ENCODE data around the gene CNTNAP3.
"Not testable (repeated sequence)": the region's sequence is repeated elsewhere in the genome, so short reads cannot be mapped to it uniquely, and the experiment has no call there.

CNTNAP3 gene

GRCh38 chr9:39073537-39073936, 214.4 kb downstream of the CNTNAP3 start:
- in situ Hi-C loops (cut with MboI; ENCODE audit: low sequenced_read_pairs) = not testable (repeated sequence)

GRCh38 chr9:39067683-39068082, 220.3 kb downstream of the CNTNAP3 start:
- in situ Hi-C loops (cut with MboI; ENCODE audit: low sequenced_read_pairs) = not testable (repeated sequence)

GRCh38 chr9:39062966-39063365, 225.0 kb downstream of the CNTNAP3 start:
- in situ Hi-C loops (cut with MboI; ENCODE audit: low sequenced_read_pairs) = not testable (repeated sequence)

- in situ Hi-C loops (cut with MboI; ENCODE audit: low sequenced_read_pairs) = not testable (repeated sequence)
These were observed 233.5 kb downstream of the CNTNAP3 start for GRCh38 chr9:39054453-39054852.

GRCh38 chr9:39046833-39047232, 241.1 kb downstream of the CNTNAP3 start:
- in situ Hi-C loops (cut with MboI; ENCODE audit: low sequenced_read_pairs) = not testable (repeated sequence)

GRCh38 chr9:39042352-39042803, 245.6 kb downstream of the CNTNAP3 start:
- in situ Hi-C loops (cut with MboI; ENCODE audit: low sequenced_read_pairs) = not testable (repeated sequence)

GRCh38 chr9:39041774-39042173, 246.2 kb downstream of the CNTNAP3 start:
- in situ Hi-C loops (cut with MboI; ENCODE audit: low sequenced_read_pairs) = not testable (repeated sequence)

- in situ Hi-C loops (cut with MboI; ENCODE audit: low sequenced_read_pairs) = not testable (repeated sequence)
These were observed 248.8 kb downstream of the CNTNAP3 start for GRCh38 chr9:39039148-39039547.

GRCh38 chr9:39038221-39038620, 249.7 kb downstream of the CNTNAP3 start:
- in situ Hi-C loops (cut with MboI; ENCODE audit: low sequenced_read_pairs) = not testable (repeated sequence)

- in situ Hi-C loops (cut with MboI; ENCODE audit: low sequenced_read_pairs) = not testable (repeated sequence)
These were observed 254.1 kb downstream of the CNTNAP3 start for GRCh38 chr9:39033849-39034248.

- in situ Hi-C loops (cut with MboI; ENCODE audit: low sequenced_read_pairs) = not testable (repeated sequence)
These were observed 257.6 kb downstream of the CNTNAP3 start for GRCh38 chr9:39030204-39031019.

- in situ Hi-C loops (cut with MboI; ENCODE audit: low sequenced_read_pairs) = not testable (repeated sequence)
These were observed 259.1 kb downstream of the CNTNAP3 start for GRCh38 chr9:39028855-39029254.

- in situ Hi-C loops (cut with MboI; ENCODE audit: low sequenced_read_pairs) = not testable (repeated sequence)
These were observed 259.8 kb downstream of the CNTNAP3 start for GRCh38 chr9:39028168-39028567.

- in situ Hi-C loops (cut with MboI; ENCODE audit: low sequenced_read_pairs) = not testable (repeated sequence)
These were observed 261.9 kb downstream of the CNTNAP3 start for GRCh38 chr9:39025911-39026588.

All from HL-60/S4 treated with retinoic acid at 250 ng/mL for 4 days and 3 days (cell line).